Stimulated activated CD8-positive, alpha-beta memory T cell treated with anti-CD3 and anti-CD28 coated beads, Interleukin-4, amount 100 ng/mL, for 1 hour (primary cell): ENCODE data around the gene CA6.
"Not testable (repeated sequence)": the region's sequence is repeated elsewhere in the genome, so short reads cannot be mapped to it uniquely, and the experiment has no call there.

Experiments used
- DNase-seq, 2 donors: peaks; one replicate each; pipeline ENCODE4 v3.0.0-alpha.2; 2020; ENCODE audit warnings: low read depth in 2 of 2, low spot score in 1 of 2

The CA6 gene

GRCh38 chr1:8926707-8927694 is 18.7 kb upstream of the CA6 start:
- DNase-seq: no peak

GRCh38 chr1:8930116-8930515 is 15.6 kb upstream of the CA6 start:
- no peak for DNase-seq

GRCh38 chr1:8937051-8937450 is 8.6 kb upstream of the CA6 start:
- not testable (repeated sequence) for DNase-seq

- DNase-seq: no peak
Observed at GRCh38 chr1:8937701-8938100, 8.0 kb upstream of the CA6 start.

- DNase-seq: no peak
Observed at GRCh38 chr1:8938232-8938999, 7.3 kb upstream of the CA6 start.

- DNase-seq: no peak
Observed at GRCh38 chr1:8939000-8939265, 6.7 kb upstream of the CA6 start.

GRCh38 chr1:8939362-8939995 is 6.2 kb upstream of the CA6 start:
- no peak for DNase-seq

- no peak for DNase-seq
Observed at GRCh38 chr1:8941906-8942305, 3.8 kb upstream of the CA6 start.

- DNase-seq: no peak
Observed at GRCh38 chr1:8943498-8944405, 1.9 kb upstream of the CA6 start.

GRCh38 chr1:8947127-8947691 is 1.5 kb downstream of the CA6 start:
- no peak for DNase-seq

GRCh38 chr1:8950309-8950708 is 4.6 kb downstream of the CA6 start:
- DNase-seq: no peak

- DNase-seq: no peak
Observed at GRCh38 chr1:8951231-8951630, 5.6 kb downstream of the CA6 start.

- no peak for DNase-seq
Observed at GRCh38 chr1:8955406-8955805, 9.7 kb downstream of the CA6 start.

- DNase-seq: no peak
Observed at GRCh38 chr1:8956461-8957349, 11.0 kb downstream of the CA6 start.

GRCh38 chr1:8962812-8963530 is 17.3 kb downstream of the CA6 start:
- DNase-seq: no peak

GRCh38 chr1:8963963-8964362 is 18.3 kb downstream of the CA6 start:
- DNase-seq: no peak

- no peak for DNase-seq
Observed at GRCh38 chr1:8965121-8965820, 19.6 kb downstream of the CA6 start.

- no peak for DNase-seq
Observed at GRCh38 chr1:8966606-8967005, 20.9 kb downstream of the CA6 start.
